Thyroid gland (tissue), 4 donors: ENCODE data around the gene KRTAP9-1.

Source experiments
- CTCF ChIP-seq, 6 experiments: fragments of 200-600 bp in 3 of 6; fragments of 450-650 bp in 3 of 6; sonication (generic) in 3 of 6; IDR thresholded peaks; one replicate each; pipeline ENCODE4 v1.5.1; 2016 to 2019; ENCODE audit warnings: antibody characterized with exemption in 6 of 6, mild to moderate bottlenecking in 2 of 6, inconsistent platforms in 1 of 6, moderate library complexity in 1 of 6
- POLR2A ChIP-seq, 2 donors: fragments of 450-650 bp; IDR thresholded peaks; one replicate each; pipeline ENCODE4 v1.6.1; 2017; ENCODE audit warnings: antibody characterized with exemption in 2 of 2, mild to moderate bottlenecking in 2 of 2, moderate library complexity in 1 of 2

- TF ChIP-seq CTCF (IDR thresholded peaks at IDR 0.05): no peak
- no peak for TF ChIP-seq POLR2A (IDR thresholded peaks at IDR 0.05)
These were observed 4.7 kb upstream of the KRTAP9-1 start for GRCh38 chr17:41185001-41185400.
